Measurements from ENCODE around the gene MAGEA6.
"Not testable (repeated sequence)": the region's sequence is repeated elsewhere in the genome, so short reads cannot be mapped to it uniquely, and the experiment has no call there.

- not testable (repeated sequence) for TF ChIP-seq TCF7L2 (IDR thresholded peaks at IDR 0.05; ENCODE audit: low read depth, low read length); SMAD4 (CRISPR knock-in tag; conservative IDR thresholded peaks at IDR 0.05); ZZZ3 (IDR thresholded peaks at IDR 0.05)
Observed at GRCh38 chrX:152761582-152761981, 7.9 kb downstream of the MAGEA6 start.

All from K562 (cell line).